K562 (cell line): ENCODE results near the gene HINT2. TPM values are rescaled to one million over a fixed set of nuclear protein-coding genes. Genes with fewer than 3 reads are reported as not detected.

Source experiments
- CTCF ChIP-seq, 3 experiments: IDR thresholded peaks in 2 of 3; conservative IDR thresholded peaks in 1 of 3; 2 replicates each; pipeline ENCODE4 v1.5.1; 2011 to 2012; ENCODE audit warnings: low read length in 3 of 3, mild to moderate bottlenecking in 3 of 3, control low read depth in 2 of 3, improper control_type of control experiment in 1 of 3, inconsistent platforms in 1 of 3, low read depth in 1 of 3, mixed read lengths in 1 of 3, moderate library complexity in 1 of 3; ENCODE audit not compliant: insufficient read depth in 2 of 3
- ETV6 ChIP-seq, 3 experiments: fragments of 150-350 bp in 1 of 3; sonication (generic) in 1 of 3; formaldehyde crosslinking in 1 of 3; IDR thresholded peaks; 2 replicates each; pipeline versions ENCODE4 v1.6.1 to v1.8.0; 2014 to 2022; ENCODE audit warnings: borderline replicate concordance in 2 of 3, low read depth in 2 of 3, antibody characterized with exemption in 1 of 3, low read length in 1 of 3, mild to moderate bottlenecking in 1 of 3, missing genetic modification reagents in 1 of 3
- HCFC1 ChIP-seq: IDR thresholded peaks from 2 replicates; pipeline ENCODE4 v1.6.1; 2012; ENCODE audit warnings: low read depth, low read length, improper control_type of control experiment
- L3MBTL2 ChIP-seq: fragments of 450-650 bp; IDR thresholded peaks from 2 replicates; pipeline ENCODE4 v1.6.1; 2016; ENCODE audit warnings: mild to moderate bottlenecking, moderate library complexity
- SMARCE1 ChIP-seq: fragments of 450-650 bp; IDR thresholded peaks from 2 replicates; pipeline ENCODE4 v1.7.1; 2016; ENCODE audit warnings: mild to moderate bottlenecking
- SUPT5H ChIP-seq: fragments of 450-650 bp; IDR thresholded peaks from 2 replicates; pipeline ENCODE4 v1.6.1; 2016
- ZNF143 ChIP-seq: sonication (generic); formaldehyde crosslinking; IDR thresholded peaks from 2 replicates; pipeline ENCODE4 v1.9.0; 2022; ENCODE audit warnings: mild to moderate bottlenecking, missing genetic modification reagents
- ZNF431 ChIP-seq: sonication (generic); formaldehyde crosslinking; IDR thresholded peaks from 2 replicates; pipeline ENCODE4 v1.8.0; 2022; ENCODE audit warnings: mild to moderate bottlenecking, missing genetic modification reagents
- polyA plus RNA-seq, 8 experiments: library from polyadenylated mRNA; depleted of rRNA in 4 of 8; stranded (reverse) in 5 of 8; unstranded in 3 of 8; fragments of >200 nt; fragmentation: Nextera tagmentation in 2 of 8; fragmentation: Illumina TruSeq in 1 of 8; extraction: Ambion mirVana in 2 of 8; extraction: Trizol in 1 of 8; gene quantifications; 2 replicates each; pipeline versions ENCODE4 v1.2.1 to v1.2.3, GENCODE V29; 2011 to 2014; ENCODE audit warnings: inconsistent platforms in 1 of 8, missing spikeins in 1 of 8
- total RNA-seq, 7 experiments: library from RNA; depleted of rRNA in 6 of 7; stranded (reverse); fragments of >200 nt in 6 of 7; fragmentation: Illumina TruSeq in 2 of 7; extraction: Trizol in 2 of 7; gene quantifications; 2 replicates each; pipeline versions ENCODE4 v1.2.1 to v1.2.3, GENCODE V29; 2011 to 2021; ENCODE audit warnings: low replicate concordance in 1 of 7

The HINT2 gene
- total and polyA plus RNA-seq, 9 of the 15 experiments (the other 6 are each of a cell fraction or from before 2014, with no cell fraction given), result 5.6 to 44.1 (median 27.9) TPM

- TF ChIP-seq L3MBTL2, result peak; percentile 50; the same call in 1 of the 2 replicates
- peak; percentile 25; the same call in 1 of the 2 replicates for TF ChIP-seq HCFC1
- TF ChIP-seq CTCF (IDR thresholded peaks at IDR 0.05 in 2 of 3, conservative IDR thresholded peaks at IDR 0.05 in 1 of 3; ENCODE audit: insufficient read depth in 2 of 3, low read depth in 1 of 3, low read length in 3 of 3), result peak; percentile 34 to 53 (median 34); a peak in 5 of 6 replicates
- TF ChIP-seq ZNF143 (CRISPR knock-in tag), result 0 out of 2 replicates have a peak, but pooled peaks have one; percentile 38
- 0 out of 2 replicates have a peak, but pooled peaks have one; percentile 32 for TF ChIP-seq SMARCE1
- TF ChIP-seq SUPT5H, result 0 out of 2 replicates have a peak, but pooled peaks have one; percentile 49
- TF ChIP-seq ETV6 (IDR thresholded peaks at IDR 0.05; ENCODE audit: borderline replicate concordance in 1 of 2, low read depth in 2 of 2, low read length in 1 of 2), result no peak
- TF ChIP-seq ETV6 (CRISPR knock-in tag; IDR thresholded peaks at IDR 0.05; ENCODE audit: borderline replicate concordance), result 0 out of 2 replicates have a peak, but pooled peaks have one; percentile 41
- no peak for TF ChIP-seq ZNF431 (CRISPR knock-in tag)
These were observed 569 bp downstream of the HINT2 start (continued) for GRCh38 chr9:35814106-35814840.
